ENCODE data around the gene CARS1.

Gene CARS1

DNA sequence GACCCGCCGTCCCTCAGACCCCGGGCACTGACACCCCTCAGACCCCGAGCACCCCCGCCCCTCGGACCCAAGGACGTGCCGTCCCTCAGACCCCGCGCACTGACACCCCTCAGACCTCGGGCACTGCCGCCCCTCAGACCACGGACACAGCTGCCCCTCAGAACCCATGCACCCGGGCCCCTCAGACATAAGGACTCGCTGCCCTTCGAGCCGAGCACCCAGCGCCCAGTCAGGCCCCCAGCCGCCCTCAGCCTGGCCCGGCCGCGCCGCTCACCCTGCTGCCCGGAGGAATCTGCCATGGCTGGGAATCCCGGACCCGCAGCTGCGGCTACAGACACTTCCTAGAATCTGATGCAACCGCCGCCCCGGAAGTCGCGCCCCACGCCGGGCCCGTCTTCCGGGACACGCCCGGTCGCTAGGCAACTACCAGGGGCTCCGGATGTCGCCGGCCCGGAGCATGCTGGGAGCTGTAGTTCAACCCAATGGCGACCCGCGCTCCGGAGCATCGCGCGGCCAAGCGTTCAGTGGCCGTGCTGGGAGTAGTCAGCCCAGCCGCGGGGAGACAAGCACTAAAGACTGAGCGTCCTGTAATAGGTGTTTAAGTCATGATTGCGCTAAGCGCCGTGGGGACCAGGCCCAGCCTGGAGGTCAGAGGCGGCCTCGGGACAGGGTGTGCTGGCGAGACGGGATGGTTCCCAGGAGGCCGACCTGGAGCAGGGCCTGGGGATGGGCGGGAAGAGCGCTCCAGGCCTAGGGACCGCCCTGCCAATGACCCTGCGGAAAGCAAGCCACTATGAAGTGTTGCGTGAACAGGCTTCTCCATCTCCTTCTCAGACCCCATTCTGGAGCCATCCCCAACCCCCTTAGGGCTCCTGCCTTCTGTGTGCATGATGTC, at the start of gene CARS1:
Gene CARS1 (minus strand): TSS at position 355 of the 895 bp plus-strand sequence. CDS start 56 bp downstream, at position 299.
- peak; percentile 92 to 94 for DNase-seq

DNA sequence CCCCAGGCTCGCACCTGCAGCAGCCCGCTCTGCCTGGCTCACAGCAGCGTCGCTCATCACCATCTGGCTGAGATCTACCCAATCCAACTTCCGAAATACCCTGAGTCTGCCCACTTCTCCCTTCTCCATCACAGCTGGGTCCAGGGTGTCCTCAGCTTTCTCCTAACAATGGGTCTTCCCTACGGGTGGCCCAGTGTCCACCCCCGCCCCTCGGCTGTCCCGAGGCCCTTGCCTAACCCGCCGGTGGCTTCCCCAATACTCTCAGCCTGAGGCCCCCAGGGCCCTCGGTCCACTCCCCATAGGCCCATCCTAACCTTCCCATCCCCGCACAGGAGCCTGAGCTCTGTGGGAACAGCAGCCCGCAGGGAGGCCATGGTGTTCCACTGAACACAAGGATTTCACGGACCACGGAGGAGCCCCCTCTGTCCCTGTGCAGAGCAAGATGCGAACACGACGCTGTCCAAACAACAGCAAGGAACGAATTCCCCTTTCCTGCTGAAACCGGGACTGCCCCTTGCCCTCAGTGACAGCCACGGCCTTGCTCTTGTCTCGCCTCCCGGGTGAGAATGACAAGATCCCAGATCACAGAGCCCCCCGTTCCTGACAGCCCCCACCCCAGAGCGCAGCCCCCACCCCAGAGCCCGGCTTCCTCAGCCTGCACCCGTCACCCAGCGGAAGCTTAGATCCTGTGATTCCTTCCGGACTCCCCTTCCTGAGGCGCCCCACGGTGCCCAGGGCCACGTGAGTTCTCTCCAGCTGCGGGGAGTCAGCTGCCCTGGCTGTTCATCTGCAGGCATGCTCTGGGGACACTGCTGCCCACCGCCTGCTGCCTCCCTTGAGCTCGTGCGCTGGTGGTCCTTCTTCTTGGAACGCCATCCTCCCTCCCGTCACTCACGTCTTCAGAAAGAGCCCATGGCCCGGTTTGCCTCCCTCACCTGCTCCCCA, 48.8 kb upstream of the CARS1 start:
- DNase-seq = no peak

DNA sequence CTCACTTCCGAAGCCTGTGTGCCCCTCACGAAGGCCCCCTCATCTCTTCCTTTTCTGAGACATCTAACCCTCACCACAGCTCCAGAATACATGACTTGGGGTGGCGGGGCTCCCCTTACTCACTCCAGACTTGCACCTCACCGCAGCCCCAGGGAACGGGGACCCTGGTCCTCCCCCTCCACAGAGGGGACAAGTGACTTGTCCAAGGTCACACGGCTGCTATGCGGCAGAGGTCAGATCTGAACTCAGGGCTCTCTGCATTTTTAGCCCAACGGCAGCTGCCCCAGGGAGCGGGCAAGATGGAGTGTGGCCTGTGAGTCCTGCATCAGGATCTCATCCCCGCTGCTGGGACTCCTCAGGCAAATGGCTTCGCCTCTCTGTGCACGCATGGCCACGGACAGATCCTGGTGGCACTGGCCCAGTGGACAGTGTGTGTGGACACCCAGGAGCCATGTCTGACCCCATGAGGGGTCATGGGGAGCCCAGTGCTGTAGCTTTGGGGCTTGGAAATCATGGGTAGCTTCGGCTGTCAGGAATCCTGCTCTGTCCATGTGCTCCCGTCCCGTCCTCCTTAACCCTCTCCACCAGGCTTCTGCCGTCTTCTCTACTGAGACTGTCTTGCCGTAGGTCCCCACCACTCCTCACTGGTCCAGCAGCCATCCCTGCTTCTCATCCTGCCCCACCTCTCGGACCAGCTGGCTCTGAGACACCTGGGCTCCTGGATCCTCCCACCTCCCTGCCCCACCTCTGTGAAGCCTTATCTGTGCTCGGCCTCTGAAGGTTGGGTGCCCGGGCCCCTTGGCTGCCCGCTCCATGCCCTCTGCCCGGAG, 48.0 kb upstream of the CARS1 start:
- no peak for DNase-seq

DNA sequence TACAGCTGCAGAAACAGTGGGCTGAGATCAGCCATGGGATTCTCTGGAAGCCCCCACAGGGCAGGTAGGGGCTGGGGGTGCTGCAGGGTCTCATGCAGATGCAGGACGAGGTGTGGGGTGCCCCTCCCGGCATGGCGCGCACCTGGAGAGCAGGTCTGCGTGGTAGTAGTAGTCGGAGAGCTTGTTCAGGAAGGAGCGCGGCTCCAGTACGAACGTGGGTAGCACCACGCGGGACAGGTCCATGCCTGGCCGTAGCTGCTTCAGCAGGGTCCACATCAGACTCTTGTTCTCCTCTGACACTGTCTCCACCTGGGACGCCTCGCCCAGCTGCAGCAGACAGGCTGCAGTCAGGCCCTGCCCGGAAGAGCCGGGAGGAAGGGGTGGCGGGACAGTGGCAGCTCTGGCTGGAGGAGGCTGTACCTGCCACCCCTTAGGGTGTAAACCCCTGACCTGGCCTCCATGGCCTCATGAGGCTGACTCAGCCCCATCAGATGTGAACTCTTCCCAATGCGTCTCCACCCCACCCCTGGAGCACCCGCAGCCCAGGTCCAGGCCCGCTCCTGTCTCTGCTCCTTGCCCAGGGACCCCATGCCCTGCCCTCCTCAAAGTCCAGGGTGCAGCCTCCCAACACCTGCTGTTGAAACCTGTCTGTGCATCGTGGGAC, 47.0 kb upstream of the CARS1 start:
- no peak for DNase-seq

DNA sequence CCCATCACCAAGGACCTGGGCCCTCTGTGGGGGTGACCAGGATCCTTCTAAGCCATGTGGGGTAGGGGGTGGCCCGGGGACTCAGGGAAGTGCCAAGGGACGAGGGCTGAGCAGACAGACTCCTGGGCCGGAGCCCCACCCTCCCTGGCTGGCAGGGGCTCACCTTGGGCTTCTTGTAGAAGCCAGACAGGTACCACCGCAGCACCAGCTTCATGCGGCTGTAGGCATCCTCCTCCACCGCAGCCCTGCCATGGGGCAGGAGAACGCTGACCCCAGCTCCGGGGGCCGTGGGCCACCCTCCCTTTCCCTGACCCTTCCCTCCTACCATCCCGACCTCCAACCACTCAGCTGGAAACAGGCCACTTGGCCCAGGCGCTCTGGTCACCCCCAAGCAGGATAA, 45.9 kb upstream of the CARS1 start:
- DNase-seq = no peak

DNA sequence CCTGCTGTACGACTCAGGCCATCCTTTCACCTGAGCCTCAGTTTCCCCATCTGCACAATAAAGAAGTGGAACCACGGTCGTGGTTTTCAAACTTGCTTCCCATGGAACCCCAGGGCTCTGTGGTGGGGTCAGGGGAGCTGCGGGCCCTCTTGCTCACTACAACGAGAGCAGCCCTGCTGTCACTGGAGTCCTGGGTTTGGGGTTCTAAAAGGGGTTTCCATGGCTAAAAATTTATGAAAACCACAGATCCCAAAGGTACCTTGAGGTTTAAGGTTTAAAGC, 45.4 kb upstream of the CARS1 start:
- DNase-seq = no peak

DNA sequence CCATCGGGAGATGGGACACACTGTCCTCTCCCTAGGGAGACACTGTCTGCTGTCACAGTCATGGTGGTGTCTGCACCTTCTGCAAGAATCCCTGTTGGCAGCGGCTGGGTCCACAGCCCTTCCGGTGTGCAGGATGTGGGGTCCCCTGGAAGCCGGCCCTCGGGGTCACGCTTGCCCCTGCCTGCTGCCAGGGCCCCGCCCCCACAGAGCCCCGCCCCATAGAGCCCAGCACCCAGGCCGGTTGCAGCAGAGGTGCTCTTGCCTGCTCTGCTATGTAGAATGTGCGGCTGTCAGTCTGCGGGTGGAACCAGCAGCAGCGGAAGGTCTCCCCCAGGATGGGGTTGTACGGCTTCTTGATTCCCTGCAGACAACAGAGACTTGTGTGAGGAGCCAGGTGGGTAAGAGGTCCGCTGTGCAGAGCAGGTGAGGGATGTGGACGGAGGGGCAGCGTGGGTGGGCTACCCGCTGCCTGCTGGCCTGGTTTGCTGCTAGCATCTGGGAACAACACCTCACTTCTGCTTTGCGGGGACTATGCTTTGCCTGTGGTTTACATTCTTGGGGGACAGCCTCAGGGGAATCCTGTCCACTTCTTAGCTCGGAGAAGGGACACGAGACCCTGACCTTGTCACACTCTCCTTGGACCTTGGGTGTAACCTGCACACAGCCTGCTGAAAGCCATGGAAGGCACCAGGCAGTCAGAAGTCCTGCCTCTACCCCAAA, 44.9 kb upstream of the CARS1 start:
- DNase-seq = no peak

DNA sequence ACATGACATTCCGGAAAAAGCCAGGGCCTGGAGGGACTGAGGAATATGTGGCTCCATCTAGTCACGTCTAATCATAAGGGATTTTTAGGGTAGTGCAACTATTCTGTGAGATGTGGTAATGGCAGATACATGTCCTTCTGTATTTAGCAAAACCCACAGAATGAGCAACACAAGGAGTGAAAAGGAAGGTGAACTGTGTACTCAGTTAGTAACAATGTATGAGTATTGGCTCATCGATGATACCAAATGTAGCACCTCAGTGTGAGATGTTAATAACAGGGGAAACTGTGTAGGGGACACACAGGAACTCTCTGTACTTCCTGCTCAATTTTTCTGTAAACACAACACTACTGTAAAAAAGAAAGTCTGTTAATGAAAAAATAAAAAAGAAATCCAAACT, 42.0 kb upstream of the CARS1 start:
- no peak for DNase-seq

DNA sequence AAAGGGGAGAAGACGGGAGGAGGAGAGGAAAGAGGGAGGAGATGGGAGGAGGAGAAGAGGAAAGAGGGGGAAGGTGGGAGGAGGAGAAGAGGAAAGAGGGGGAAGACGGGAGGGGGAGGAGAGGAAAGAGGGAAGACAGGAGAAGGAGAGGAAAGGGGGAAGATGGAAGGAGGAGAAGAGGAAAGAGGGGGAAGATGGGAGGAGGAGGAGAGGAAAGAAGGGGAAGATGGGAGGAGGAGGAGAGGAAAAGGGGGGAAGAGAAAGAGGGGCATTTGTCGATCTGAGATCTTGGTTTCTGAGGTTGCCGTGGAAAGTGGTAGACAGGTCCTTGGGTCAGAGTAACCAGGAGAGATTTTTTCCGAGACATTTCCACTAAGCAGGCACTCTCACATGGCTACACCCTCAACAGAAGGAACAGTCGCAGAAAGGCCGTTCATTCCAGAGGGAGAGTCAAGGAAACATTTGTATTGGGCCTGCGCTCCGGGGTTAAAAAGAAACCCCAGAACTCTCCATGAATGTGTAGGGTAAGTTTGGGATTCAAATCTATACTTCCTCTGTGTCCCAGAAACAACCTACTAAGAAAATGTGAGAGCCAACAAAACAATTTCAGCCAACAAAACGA, 39.8 kb upstream of the CARS1 start:
- no peak for DNase-seq

DNA sequence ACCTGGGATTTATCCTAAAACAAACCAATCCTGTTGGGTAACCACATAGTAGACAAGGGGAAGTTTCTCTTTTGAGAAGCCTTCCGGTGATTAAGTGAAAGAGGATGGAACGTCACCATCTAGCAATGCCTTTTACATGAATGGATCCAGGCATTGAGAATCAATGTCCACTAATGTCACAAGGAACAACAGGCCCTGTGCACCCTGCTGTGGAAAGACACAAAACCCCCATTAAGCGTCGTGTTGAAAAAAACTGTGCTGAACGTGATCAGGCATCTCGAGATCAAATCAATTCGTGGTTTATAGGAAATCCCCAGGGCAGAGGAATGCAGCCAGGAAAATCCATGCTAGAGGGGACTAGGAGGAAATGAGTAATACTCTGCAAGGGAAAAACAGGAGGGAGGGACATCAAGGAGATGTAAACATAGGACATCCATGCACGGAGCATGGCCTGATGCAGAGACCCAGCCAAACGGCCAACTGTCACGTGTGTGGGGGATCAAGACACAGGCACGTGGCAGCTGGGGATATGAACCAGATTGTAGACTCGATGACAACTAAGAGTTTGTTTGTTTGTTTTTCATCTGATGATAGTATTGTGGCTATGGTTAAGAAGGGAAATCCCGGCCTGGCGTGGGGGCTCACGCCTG, 38.6 kb upstream of the CARS1 start:
- no peak for DNase-seq

DNA sequence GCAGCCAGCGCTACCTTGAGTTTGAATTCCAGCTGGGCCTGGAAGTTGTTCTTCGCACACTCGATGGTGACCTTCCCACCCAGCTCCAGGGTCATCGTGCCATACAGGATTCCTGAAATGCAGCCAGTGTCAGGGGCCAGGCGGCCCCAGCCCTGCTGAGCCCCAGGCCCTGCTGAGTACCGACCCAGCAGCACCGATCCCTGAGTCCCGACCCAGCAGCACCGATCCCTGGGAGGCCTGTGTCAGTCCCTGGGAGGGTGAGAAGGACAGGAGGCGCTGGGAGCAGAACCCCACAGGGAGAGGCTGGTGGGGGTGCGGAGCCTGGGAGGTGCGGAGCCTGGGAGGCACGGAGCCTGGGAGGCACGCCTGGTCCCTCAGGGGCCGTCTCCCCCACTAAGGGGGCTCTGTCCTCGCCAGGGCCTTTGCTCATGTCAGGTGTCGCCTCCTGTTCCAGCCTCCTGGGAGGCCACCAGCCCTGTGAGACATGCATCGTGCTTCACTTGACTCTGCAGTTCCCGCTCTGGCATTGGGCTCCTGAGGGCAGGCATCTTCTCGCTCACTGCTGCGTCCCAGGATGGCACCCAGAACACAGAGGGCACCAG, 37.1 kb upstream of the CARS1 start:
- no peak for DNase-seq

DNA sequence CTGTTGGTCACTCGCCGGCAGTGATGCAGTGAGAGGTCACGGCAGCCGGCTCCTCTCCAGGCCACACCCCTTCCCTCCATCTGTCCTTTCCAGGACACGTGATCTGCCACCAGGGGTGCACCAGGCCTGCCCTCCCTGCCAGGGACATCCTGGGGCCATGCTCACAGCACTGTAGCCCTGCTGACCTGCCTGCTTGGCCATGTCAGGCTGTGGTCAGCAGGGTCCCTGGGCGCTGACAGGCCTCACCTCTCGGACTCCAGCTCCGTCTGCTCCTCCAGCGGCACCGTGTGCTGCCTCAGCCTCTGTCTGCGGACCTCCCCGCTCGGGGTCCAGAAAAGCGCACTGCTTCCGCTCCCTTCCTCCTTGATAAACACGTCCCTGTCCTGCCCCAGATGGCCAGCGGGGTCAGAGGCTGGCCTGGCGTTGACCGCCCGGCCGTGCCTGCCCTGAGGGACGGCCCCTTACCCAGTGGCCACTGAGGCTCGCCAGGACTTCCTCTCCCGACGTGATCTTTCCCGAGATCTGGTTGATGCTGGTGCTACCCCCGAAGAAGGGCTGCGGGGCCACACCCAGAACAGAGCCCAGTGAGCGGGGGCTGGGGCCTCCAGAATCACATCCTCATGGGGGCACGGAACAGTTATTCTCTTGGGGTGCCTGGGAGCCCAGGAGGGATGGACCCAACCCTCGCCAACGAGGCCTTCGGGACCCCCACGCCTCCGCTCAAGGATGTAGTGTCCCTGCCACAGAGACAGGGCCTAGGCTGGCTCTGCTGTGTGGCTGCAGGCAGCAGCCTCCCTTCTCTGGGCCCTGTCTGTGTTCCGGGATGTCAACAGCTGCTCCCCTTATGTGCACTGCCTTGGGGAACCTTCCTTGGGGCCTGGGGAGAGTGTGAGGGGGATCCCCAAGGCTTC, 36.3 kb upstream of the CARS1 start:
- no peak for DNase-seq

DNA sequence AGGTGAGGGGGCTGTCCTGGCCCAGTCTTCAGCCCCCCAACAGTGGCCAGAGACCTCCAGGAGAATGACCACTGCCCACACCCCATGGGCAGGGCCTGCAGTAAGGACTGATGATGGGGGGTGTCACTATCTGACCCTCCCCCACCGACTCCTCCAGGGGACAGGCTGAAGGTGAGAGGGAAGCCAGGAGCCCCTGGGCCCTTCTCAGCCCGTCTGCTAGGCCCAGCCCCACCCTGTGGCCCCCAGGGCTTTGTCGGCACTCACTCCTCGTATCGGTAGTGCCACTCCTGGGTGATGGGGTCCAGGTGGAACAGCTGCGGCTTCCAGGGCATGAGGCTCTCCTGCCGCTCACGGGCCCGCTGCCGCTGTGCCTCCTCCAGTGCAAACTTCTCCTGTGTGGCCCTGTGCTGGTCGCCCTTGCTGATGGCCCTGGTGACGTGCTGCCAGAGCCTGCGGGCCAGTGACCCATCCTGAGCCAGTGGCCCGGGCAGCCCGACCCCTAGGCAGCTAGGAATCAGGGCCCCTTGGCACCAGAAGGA, 35.4 kb upstream of the CARS1 start:
- DNase-seq = no peak

DNA sequence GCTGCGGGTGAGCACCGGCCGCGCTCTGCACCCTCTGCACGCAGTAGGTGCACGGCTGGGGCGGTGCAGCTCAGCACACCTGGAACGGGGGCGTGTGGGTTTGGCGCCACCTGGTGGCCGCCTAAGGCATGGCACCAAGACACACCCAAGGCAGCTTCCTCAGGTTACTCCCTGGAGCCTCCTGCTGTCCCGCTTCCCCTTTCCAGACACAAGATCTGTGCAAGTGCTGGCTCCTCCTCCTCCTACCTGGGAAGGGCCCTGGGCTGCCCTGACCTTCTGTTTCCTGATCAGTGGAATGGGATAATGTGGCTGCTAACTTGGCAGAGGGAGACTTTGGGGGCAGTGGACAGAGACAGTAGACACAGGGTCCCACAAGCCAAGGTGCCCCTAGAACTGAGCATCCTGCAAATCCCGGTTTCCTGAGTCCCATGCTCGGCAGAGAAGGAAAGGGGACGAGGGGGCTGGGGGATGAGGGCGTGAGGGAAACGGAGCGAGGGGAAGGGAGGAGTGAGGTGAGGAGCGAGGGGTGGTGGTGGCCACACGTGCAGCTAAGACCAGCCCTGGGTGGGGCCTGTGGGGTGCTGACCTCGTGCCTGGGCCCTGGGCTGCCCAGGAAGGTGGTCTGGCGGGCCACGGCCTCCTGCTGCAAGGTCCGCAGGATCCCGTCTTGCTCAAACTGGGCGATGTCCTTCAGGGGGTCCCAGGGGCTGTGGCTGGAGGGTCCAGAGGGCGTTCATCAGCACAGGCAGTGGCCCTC, 34.8 kb upstream of the CARS1 start:
- DNase-seq = peak; percentile 56 to 67

DNA sequence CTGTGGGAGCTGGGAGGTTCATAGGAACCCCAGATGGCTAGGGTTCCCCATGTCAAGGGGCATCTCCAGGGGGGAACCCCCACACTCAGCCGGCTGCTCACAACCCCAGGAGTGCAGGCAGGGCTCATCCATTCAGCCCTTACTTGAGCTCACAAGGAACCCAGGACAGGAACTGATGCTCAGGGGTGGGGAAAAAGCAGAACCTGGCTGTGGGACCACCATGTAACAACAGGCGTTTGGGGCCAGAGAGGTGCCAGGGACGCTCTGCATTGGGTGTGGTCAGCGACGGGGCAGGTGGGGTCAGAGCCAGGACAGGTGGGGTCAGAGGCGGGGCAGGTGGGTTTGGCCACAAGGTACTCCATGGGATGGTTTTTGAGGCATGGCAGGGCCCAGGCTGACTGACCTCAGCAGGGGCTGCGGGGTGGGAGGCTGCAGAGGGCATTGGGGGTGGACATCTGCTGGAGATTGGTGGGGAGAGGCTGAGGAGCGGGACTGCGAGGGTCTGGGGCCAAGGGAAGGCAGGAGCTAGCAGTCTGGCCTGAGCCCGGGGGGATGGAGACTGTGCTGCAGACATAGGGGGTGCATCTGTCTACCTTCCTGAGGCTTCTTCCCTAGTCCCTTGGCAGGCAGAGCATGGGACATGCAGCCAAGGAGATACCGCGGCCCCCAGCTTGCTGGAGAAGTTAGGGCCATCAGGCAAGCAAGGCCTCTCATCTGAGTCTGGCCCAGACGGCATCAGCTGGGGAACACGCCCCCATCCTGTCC, 34.0 kb upstream of the CARS1 start:
- no peak for DNase-seq

DNA sequence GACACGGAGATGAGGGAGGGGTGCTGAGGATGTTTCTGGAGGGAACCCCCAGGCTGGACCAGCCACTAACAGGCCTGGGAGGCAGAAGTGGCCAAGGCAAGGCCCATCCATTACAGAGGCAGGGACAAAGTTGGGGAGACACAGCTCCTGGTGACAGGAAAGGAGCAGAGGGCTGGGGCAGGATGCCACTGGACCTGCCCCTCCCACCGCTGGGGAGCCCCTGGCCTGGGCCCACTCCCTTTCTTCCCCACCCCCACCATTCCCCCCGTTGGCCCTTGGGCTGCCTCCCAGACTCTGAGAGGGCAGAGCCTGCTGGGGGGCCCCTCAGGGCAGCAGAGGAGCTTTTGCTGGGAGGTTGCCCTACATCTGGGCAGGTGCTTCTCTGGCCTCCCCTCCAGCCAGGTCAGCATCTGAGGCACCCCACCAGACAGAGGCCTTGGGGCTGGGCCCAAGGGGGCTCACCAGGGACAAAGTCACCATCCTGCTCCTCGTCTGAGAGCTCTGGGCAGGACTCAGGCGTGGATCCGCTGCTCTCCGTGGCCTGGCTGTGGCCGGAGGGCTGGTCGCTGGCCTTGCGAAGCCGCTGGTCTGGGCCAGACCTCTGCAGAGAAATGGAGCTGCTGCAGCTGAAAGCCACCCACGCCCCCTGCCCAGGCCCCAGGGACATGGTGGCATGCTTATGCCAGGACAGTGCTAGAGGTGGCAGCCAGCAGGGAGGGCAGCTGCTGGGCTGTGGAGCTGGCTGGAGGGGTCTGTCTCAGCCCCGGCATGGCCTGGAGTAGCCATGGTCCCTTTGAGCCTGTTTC, 33.1 kb upstream of the CARS1 start:
- no peak for DNase-seq

Data from stimulated activated CD4-positive, alpha-beta T cell treated with anti-CD3 and anti-CD28 coated beads, Interleukin-4, amount 100 ng/mL, for 4 hours (primary cell).